ENCODE measurements around the gene NR5A1. TPM values are rescaled to one million over a fixed set of nuclear protein-coding genes. Genes with fewer than 3 reads are reported as not detected.

The NR5A1 gene
- total and polyA plus RNA-seq, 2 of the 13 experiments (the other 11 are each of a cell fraction or from before 2014, with no cell fraction given) = 28.9 to 44.7 TPM

- TF ChIP-seq ZNF414 (CRISPR knock-in tag; IDR thresholded peaks at IDR 0.05) = no peak
- TF ChIP-seq POGK (CRISPR knock-in tag; conservative IDR thresholded peaks at IDR 0.05) = no peak
- no peak for TF ChIP-seq ZBTB46 (CRISPR knock-in tag; IDR thresholded peaks at IDR 0.05; ENCODE audit: borderline replicate concordance)
- no peak for TF ChIP-seq SMARCC2 (IDR thresholded peaks at IDR 0.05)
- no peak for TF ChIP-seq ZNF777 (CRISPR knock-in tag; IDR thresholded peaks at IDR 0.05)
- no peak for TF ChIP-seq CEBPG (CRISPR knock-in tag; IDR thresholded peaks at IDR 0.05)
- no peak for TF ChIP-seq ZBTB40 (IDR thresholded peaks at IDR 0.05)
- no peak for TF ChIP-seq ZBTB40 (CRISPR knock-in tag; IDR thresholded peaks at IDR 0.05)
- TF ChIP-seq ZNF687 (CRISPR knock-in tag; IDR thresholded peaks at IDR 0.05) = 0 out of 2 replicates have a peak, but pooled peaks have one; percentile 43
- TF ChIP-seq TGIF2 (CRISPR knock-in tag; IDR thresholded peaks at IDR 0.05) = no peak
These were observed 1.9 kb downstream of the NR5A1 start (continued) for GRCh38 chr9:124505006-124505900.
